ENCODE measurements around the gene NRSN1.

The NRSN1 gene

GRCh38 chr6:24188578-24189080 is 62.6 kb downstream of the NRSN1 start:
- H3K27me3 ChIP-seq (ENCODE audit: low read length), result no peaks in the 10 kb centered on the region
- H3K27ac ChIP-seq (ENCODE audit: low read depth, low read length), result no peak overlapping the region
- no peaks in the 10 kb centered on the region for H3K79me2 ChIP-seq (ENCODE audit: insufficient read depth, low read length)
- no peak overlapping the region for H2AFZ ChIP-seq (ENCODE audit: low read depth, low read length, severe bottlenecking)
- no peaks in the 10 kb centered on the region for H4K20me1 ChIP-seq (ENCODE audit: low read depth, low read length)
- H3K9me3 ChIP-seq (ENCODE audit: insufficient read depth, low read length), result no peaks in the 10 kb centered on the region
- TF ChIP-seq CTCF (IDR thresholded peaks at IDR 0.05; ENCODE audit: insufficient read depth, low read length, poor library complexity, severe bottlenecking) (no peak), EZH2phosphoT487 (conservative IDR thresholded peaks at IDR 0.05; ENCODE audit: low read length) (no peak)
- H3K9ac ChIP-seq (ENCODE audit: low read length), result no peak overlapping the region
- H3K4me2 ChIP-seq (ENCODE audit: low read depth, low read length, poor library complexity, severe bottlenecking), result no peak overlapping the region
- H3K4me3 ChIP-seq (ENCODE audit: insufficient read depth, low read length, poor library complexity, severe bottlenecking), result no peak overlapping the region
- H3F3A ChIP-seq (ENCODE audit: insufficient read depth), result no peaks in the 10 kb centered on the region
- H3K36me3 ChIP-seq (ENCODE audit: low read length), result no peaks in the 10 kb centered on the region
- H3K9me2 ChIP-seq (replicated peaks; ENCODE audit: insufficient read depth, low read length), result no peaks in the 10 kb centered on the region

- Histone ChIP-seq H3K9me3 (ENCODE audit: insufficient read depth, low read length) (no peaks in the 10 kb centered on the region), H3K27me3 (ENCODE audit: low read length) (no peaks in the 10 kb centered on the region), H3K27ac (ENCODE audit: low read depth, low read length) (no peak overlapping the region), H3K36me3 (ENCODE audit: low read length) (no peaks in the 10 kb centered on the region), H3K79me2 (ENCODE audit: insufficient read depth, low read length) (no peaks in the 10 kb centered on the region), H3K9ac (ENCODE audit: low read length) (no peak overlapping the region), H3K9me2 (replicated peaks; ENCODE audit: insufficient read depth, low read length) (no peaks in the 10 kb centered on the region), H3K4me2 (ENCODE audit: low read depth, low read length, poor library complexity, severe bottlenecking) (no peak overlapping the region), H3K4me3 (ENCODE audit: insufficient read depth, low read length, poor library complexity, severe bottlenecking) (no peak overlapping the region), H2AFZ (ENCODE audit: low read depth, low read length, severe bottlenecking) (no peak overlapping the region), H4K20me1 (ENCODE audit: low read depth, low read length) (no peaks in the 10 kb centered on the region), H3F3A (ENCODE audit: insufficient read depth) (no peaks in the 10 kb centered on the region)
- TF ChIP-seq EZH2phosphoT487 (conservative IDR thresholded peaks at IDR 0.05; ENCODE audit: low read length), result no peak
- no peak for TF ChIP-seq CTCF (IDR thresholded peaks at IDR 0.05; ENCODE audit: insufficient read depth, low read length, poor library complexity, severe bottlenecking)
Measured at GRCh38 chr6:24191346-24191745, 65.3 kb downstream of the NRSN1 start.

GRCh38 chr6:24193364-24193763 is 67.3 kb downstream of the NRSN1 start:
- H3K4me2 ChIP-seq (ENCODE audit: low read depth, low read length, poor library complexity, severe bottlenecking), result no peak overlapping the region
- no peaks in the 10 kb centered on the region for H3K79me2 ChIP-seq (ENCODE audit: insufficient read depth, low read length)
- no peaks in the 10 kb centered on the region for H3K36me3 ChIP-seq (ENCODE audit: low read length)
- H3K9me3 ChIP-seq (ENCODE audit: insufficient read depth, low read length), result no peaks in the 10 kb centered on the region
- no peak overlapping the region for H3K4me3 ChIP-seq (ENCODE audit: insufficient read depth, low read length, poor library complexity, severe bottlenecking)
- H3K27ac ChIP-seq (ENCODE audit: low read depth, low read length), result no peak overlapping the region
- no peak overlapping the region for H2AFZ ChIP-seq (ENCODE audit: low read depth, low read length, severe bottlenecking)
- no peaks in the 10 kb centered on the region for H3F3A ChIP-seq (ENCODE audit: insufficient read depth)
- H4K20me1 ChIP-seq (ENCODE audit: low read depth, low read length), result no peaks in the 10 kb centered on the region
- H3K9me2 ChIP-seq (replicated peaks; ENCODE audit: insufficient read depth, low read length), result no peaks in the 10 kb centered on the region
- H3K9ac ChIP-seq (ENCODE audit: low read length), result no peak overlapping the region
- H3K27me3 ChIP-seq (ENCODE audit: low read length), result no peaks in the 10 kb centered on the region
- TF ChIP-seq CTCF (IDR thresholded peaks at IDR 0.05; ENCODE audit: insufficient read depth, low read length, poor library complexity, severe bottlenecking) (no peak), EZH2phosphoT487 (conservative IDR thresholded peaks at IDR 0.05; ENCODE audit: low read length) (no peak)
